Measurements from ENCODE around the gene CACHD1.

The CACHD1 gene

GRCh38 chr1:64469977-64470664 lies at the start of gene CACHD1:
Gene CACHD1, plus strand, starts transcription at chr1:64470129. Its CDS starts 616 bp downstream, at chr1:64470745.
- DNase-seq, result peak; percentile 61

- no peak for DNase-seq
These were observed 48.6 kb upstream of the CACHD1 start for GRCh38 chr1:64421377-64421776.

GRCh38 chr1:64423526-64423925 lies 46.4 kb upstream of the CACHD1 start:
- DNase-seq, result no peak

- DNase-seq, result no peak
These were observed 45.5 kb upstream of the CACHD1 start for GRCh38 chr1:64424412-64424811.

GRCh38 chr1:64425521-64425920 lies 44.4 kb upstream of the CACHD1 start:
- no peak for DNase-seq

- DNase-seq, result no peak
These were observed 43.2 kb upstream of the CACHD1 start for GRCh38 chr1:64426681-64427080.

GRCh38 chr1:64427879-64428278 lies 42.0 kb upstream of the CACHD1 start:
- DNase-seq, result no peak

- DNase-seq, result no peak
These were observed 36.6 kb upstream of the CACHD1 start for GRCh38 chr1:64433308-64433707.

- no peak for DNase-seq
These were observed 36.2 kb upstream of the CACHD1 start for GRCh38 chr1:64433747-64434146.

- DNase-seq, result no peak
These were observed 34.9 kb upstream of the CACHD1 start for GRCh38 chr1:64435000-64435399.

GRCh38 chr1:64437453-64437852 lies 32.5 kb upstream of the CACHD1 start:
- no peak for DNase-seq

- no peak for DNase-seq
These were observed 29.6 kb upstream of the CACHD1 start for GRCh38 chr1:64440183-64440826.

- no peak for DNase-seq
These were observed 18.5 kb upstream of the CACHD1 start for GRCh38 chr1:64451440-64451839.

- no peak for DNase-seq
These were observed 16.2 kb upstream of the CACHD1 start for GRCh38 chr1:64453688-64454087.

GRCh38 chr1:64458915-64459314 lies 11.0 kb upstream of the CACHD1 start:
- DNase-seq, result no peak

- no peak for DNase-seq
These were observed 10.2 kb upstream of the CACHD1 start for GRCh38 chr1:64459743-64460142.

- DNase-seq, result no peak
These were observed 3.9 kb upstream of the CACHD1 start for GRCh38 chr1:64466033-64466432.

- no peak for DNase-seq
These were observed 583 bp upstream of the CACHD1 start for GRCh38 chr1:64469116-64469976.

- no peak for DNase-seq
These were observed 812 bp downstream of the CACHD1 start for GRCh38 chr1:64470665-64471217.

- no peak for DNase-seq
These were observed 1.5 kb downstream of the CACHD1 start for GRCh38 chr1:64471218-64472039.

- DNase-seq, result no peak
These were observed 2.1 kb downstream of the CACHD1 start for GRCh38 chr1:64472040-64472376.

- no peak for DNase-seq
These were observed 2.9 kb downstream of the CACHD1 start for GRCh38 chr1:64472805-64473204.

- DNase-seq, result no peak
These were observed 3.4 kb downstream of the CACHD1 start for GRCh38 chr1:64473367-64473766.

Measured in DMS 273 treated with DMSO at 0.1 percent for 48 hours (cell line).